GM18526 (cell line): Measurements from ENCODE around the gene KATNA1.

ENCODE experiments used
- POLR2A ChIP-seq: IDR thresholded peaks from 3 replicates; pipeline ENCODE4 v1.6.1; 2011; ENCODE audit not compliant: insufficient read length; ENCODE audit errors: extremely low read depth

KATNA1 gene

GRCh38 chr6:149563203-149563927 is 85.1 kb downstream of the KATNA1 start:
- TF ChIP-seq POLR2A, result no peak

- TF ChIP-seq POLR2A, result no peak
Observed at GRCh38 chr6:149560736-149561135, 87.8 kb downstream of the KATNA1 start.

GRCh38 chr6:149559389-149559788 is 89.1 kb downstream of the KATNA1 start:
- no peak for TF ChIP-seq POLR2A

GRCh38 chr6:149558029-149558428 is 90.5 kb downstream of the KATNA1 start:
- TF ChIP-seq POLR2A, result no peak

- TF ChIP-seq POLR2A, result no peak
Observed at GRCh38 chr6:149551920-149552319, 96.6 kb downstream of the KATNA1 start.

- TF ChIP-seq POLR2A, result peak; percentile 71
Observed at GRCh38 chr6:149545754-149546471, 102.6 kb downstream of the KATNA1 start, which contains the start of gene PPIL4. PPIL4 (minus strand) TSS chr6:149546043; CDS start chr6:149546005, 38 bp downstream.

- no peak for TF ChIP-seq POLR2A
Observed at GRCh38 chr6:149545258-149545753, 103.2 kb downstream of the KATNA1 start.
